Liver (tissue), 9 donors: Measurements from ENCODE around the gene UROC1. TPM values are rescaled to one million over a fixed set of nuclear protein-coding genes. Genes with fewer than 3 reads are reported as not detected.
A peak's percentile ranks its signal among the peaks of the same experiment; 100 is the strongest.

Experiments
- DNase-seq: peaks from one replicate; pipeline ENCODE4 v3.0.0-alpha.2; 2017; ENCODE audit warnings: low spot score
- H3K27ac ChIP-seq, 2 donors: one replicate each; pipeline ENCODE4 v1.7.0; 2013; ENCODE audit warnings: inconsistent platforms in 2 of 2, low read length in 2 of 2, control low read depth in 1 of 2, low read depth in 1 of 2, mild to moderate bottlenecking in 1 of 2
- H3K27me3 ChIP-seq, 4 donors: one replicate each; pipeline versions ENCODE4 v1.6.1 to v1.7.0; 2013; ENCODE audit warnings: low read length in 3 of 4, inconsistent platforms in 1 of 4, mild to moderate bottlenecking in 1 of 4, moderate library complexity in 1 of 4; ENCODE audit not compliant: control insufficient read depth in 4 of 4, insufficient read depth in 4 of 4
- H3K36me3 ChIP-seq, 4 donors: one replicate each; pipeline versions ENCODE4 v1.6.1 to v1.7.0; 2013; ENCODE audit warnings: low read length in 3 of 4, mild to moderate bottlenecking in 3 of 4, low read depth in 1 of 4, moderate library complexity in 1 of 4; ENCODE audit not compliant: control insufficient read depth in 4 of 4, insufficient read depth in 3 of 4
- H3K4me1 ChIP-seq, 4 donors: one replicate each; pipeline versions ENCODE4 v1.6.1 to v1.7.0; 2013; ENCODE audit warnings: low read length in 3 of 4, mild to moderate bottlenecking in 3 of 4, moderate library complexity in 1 of 4; ENCODE audit not compliant: control insufficient read depth in 4 of 4, insufficient read depth in 4 of 4
- H3K4me3 ChIP-seq, 3 donors: one replicate each; pipeline versions ENCODE4 v1.6.1 to v1.7.0; 2013; ENCODE audit warnings: low read length in 3 of 3, control low read depth in 1 of 3, low read depth in 1 of 3, mild to moderate bottlenecking in 1 of 3
- H3K9ac ChIP-seq, 2 donors: one replicate each; pipeline ENCODE4 v1.7.0; 2013; ENCODE audit warnings: low read length in 2 of 2, mild to moderate bottlenecking in 2 of 2, moderate library complexity in 2 of 2, control low read depth in 1 of 2, low read depth in 1 of 2
- H3K9me3 ChIP-seq, 4 donors: one replicate each; pipeline versions ENCODE4 v1.6.1 to v1.7.0; 2013; ENCODE audit warnings: low read length in 3 of 4; ENCODE audit not compliant: control insufficient read depth in 4 of 4
- ATF3 ChIP-seq: IDR thresholded peaks from 2 replicates; pipeline ENCODE4 v1.6.1; 2016; ENCODE audit warnings: antibody characterized with exemption
- CTCF ChIP-seq: fragments of 150-350 bp; IDR thresholded peaks from 2 replicates; pipeline ENCODE4 v1.5.1; 2017; ENCODE audit warnings: improper control_type of control experiment, low read depth, low read length; ENCODE audit not compliant: missing input control
- FOXA2 ChIP-seq: IDR thresholded peaks from 2 replicates; pipeline ENCODE4 v1.6.1; 2016; ENCODE audit warnings: antibody characterized with exemption
- HNF4A ChIP-seq, 2 donors: conservative IDR thresholded peaks; 2 replicates each; pipeline ENCODE4 v1.6.1; 2016; ENCODE audit warnings: antibody characterized with exemption in 2 of 2, mild to moderate bottlenecking in 2 of 2
- HNF4G ChIP-seq: IDR thresholded peaks from 2 replicates; pipeline ENCODE4 v1.6.1; 2016; ENCODE audit warnings: antibody characterized with exemption
- JUND ChIP-seq, 2 donors: IDR thresholded peaks; 2 replicates each; pipeline ENCODE4 v1.6.1; 2016; ENCODE audit warnings: antibody characterized with exemption in 2 of 2
- MAX ChIP-seq: IDR thresholded peaks from 2 replicates; pipeline ENCODE4 v1.6.1; 2016; ENCODE audit warnings: antibody characterized with exemption
- NR2F2 ChIP-seq: IDR thresholded peaks from 2 replicates; pipeline ENCODE4 v1.6.1; 2016; ENCODE audit warnings: antibody characterized with exemption
- RAD21 ChIP-seq, 2 donors: IDR thresholded peaks; 2 replicates each; pipeline ENCODE4 v1.6.1; 2016; ENCODE audit warnings: antibody characterized with exemption in 2 of 2, mild to moderate bottlenecking in 2 of 2
- REST ChIP-seq: IDR thresholded peaks from 2 replicates; pipeline ENCODE4 v1.6.1; 2016; ENCODE audit warnings: antibody characterized with exemption, mild to moderate bottlenecking
- RXRA ChIP-seq, 2 donors: IDR thresholded peaks; 2 replicates each; pipeline ENCODE4 v1.6.1; 2017 to 2018; ENCODE audit warnings: antibody characterized with exemption in 2 of 2, mild to moderate bottlenecking in 1 of 2
- SP1 ChIP-seq: IDR thresholded peaks from 2 replicates; pipeline ENCODE4 v1.6.1; 2018; ENCODE audit warnings: antibody characterized with exemption, mild to moderate bottlenecking
- TAF1 ChIP-seq: conservative IDR thresholded peaks from 2 replicates; pipeline ENCODE4 v1.6.1; 2016; ENCODE audit warnings: antibody characterized with exemption, mild to moderate bottlenecking
- YY1 ChIP-seq: IDR thresholded peaks from 2 replicates; pipeline ENCODE4 v1.6.1; 2016; ENCODE audit warnings: antibody characterized with exemption, mild to moderate bottlenecking
- ZBTB33 ChIP-seq: IDR thresholded peaks from 2 replicates; pipeline ENCODE4 v1.6.1; 2016; ENCODE audit warnings: antibody characterized with exemption
- WGBS: extraction: QIAGEN DNeasy Blood & Tissue Kit; methylation state at CpG from one replicate; pipeline ENCODE4 v1.1.7; 2013; 5-methylcytosine and 5-hydroxymethylcytosine counted together
- polyA plus RNA-seq, 2 donors: library from polyadenylated mRNA; stranded (reverse) in 1 of 2; unstranded in 1 of 2; fragments of 200-250 nt in 1 of 2; fragments of >200 nt in 1 of 2; fragmentation: Nextera tagmentation in 1 of 2; extraction: Ambion mirVana in 1 of 2; gene quantifications; one replicate each; pipeline versions ENCODE4 v1.2.1 to v1.2.3, GENCODE V29; 2013 to 2015
- total RNA-seq, 2 donors: library from RNA; depleted of rRNA; stranded (reverse); fragments of >200 nt; gene quantifications; one replicate each; pipeline ENCODE4 v1.2.3, GENCODE V29; 2014
- donor health status: healthy.
- donor health status: healthy.
- donor health status: healthy.
- donor health status: healthy.
- donor health status: healthy.

UROC1 gene
- total and polyA plus RNA-seq, 4 donors, result 5.9 to 28.4 (median 18.2) TPM

GRCh38 chr3:126436826-126437717 is 80.5 kb downstream of the UROC1 start:
- Histone ChIP-seq H3K4me1 (peaks cover 3 to 16% (median 6%) of the 10 kb centered on the region in 4 donors), H3K27me3 (no peaks in the 10 kb centered on the region), H3K27ac (no peak overlapping the region), H3K36me3 (peaks cover 6 to 53% (median 25%) of the 10 kb centered on the region in 4 donors), H3K9ac (no peak overlapping the region), H3K4me3 (no peak overlapping the region), H3K9me3 (no peaks in the 10 kb centered on the region)
- no peak for TF ChIP-seq HNF4A (conservative IDR thresholded peaks at IDR 0.05)
- WGBS, result 96% methylated on average over 18 of the region's 18 CpGs
- DNase-seq, result no peak

- no peaks in the 10 kb centered on the region for H3K9me3 ChIP-seq
- TF ChIP-seq MAX (no peak), NR2F2 (no peak), YY1 (no peak), ATF3 (no peak), HNF4A (conservative IDR thresholded peaks at IDR 0.05) (no peak), FOXA2 (no peak), ZBTB33 (no peak), REST (no peak), RAD21 (IDR thresholded peaks at IDR 0.05) (no peak), CTCF (no peak), HNF4G (no peak), TAF1 (no peak), JUND (IDR thresholded peaks at IDR 0.05) (no peak), RXRA (IDR thresholded peaks at IDR 0.05) (no peak), SP1 (no peak)
- H3K9ac ChIP-seq, result no peak overlapping the region
- WGBS, result 94% methylated on average over 14 of the region's 14 CpGs
- peaks cover 3 to 16% (median 6%) of the 10 kb centered on the region in 4 donors for H3K4me1 ChIP-seq
- peaks cover 5 to 45% (median 24%) of the 10 kb centered on the region in 4 donors for H3K36me3 ChIP-seq
- H3K4me3 ChIP-seq, result no peak overlapping the region
- no peaks in the 10 kb centered on the region for H3K27me3 ChIP-seq
- H3K27ac ChIP-seq, result no peak overlapping the region
- DNase-seq, result peak; percentile 24
Measured at GRCh38 chr3:126435456-126436315, 81.9 kb downstream of the UROC1 start.
